ENCODE data around the gene CCL19. TPM values are rescaled to one million over a fixed set of nuclear protein-coding genes. Genes with fewer than 3 reads are reported as not detected.
A peak's percentile ranks its signal among the peaks of the same experiment; 100 is the strongest.

Gene CCL19
- total RNA-seq, 2 experiments from 2014 or later = not detected

GRCh38 chr9:34714007-34714406 lies 22.9 kb upstream of the CCL19 start:
- no peak for DNase-seq
- no peaks in the 10 kb centered on the region for H3K36me3 Mint-ChIP-seq

DNA sequence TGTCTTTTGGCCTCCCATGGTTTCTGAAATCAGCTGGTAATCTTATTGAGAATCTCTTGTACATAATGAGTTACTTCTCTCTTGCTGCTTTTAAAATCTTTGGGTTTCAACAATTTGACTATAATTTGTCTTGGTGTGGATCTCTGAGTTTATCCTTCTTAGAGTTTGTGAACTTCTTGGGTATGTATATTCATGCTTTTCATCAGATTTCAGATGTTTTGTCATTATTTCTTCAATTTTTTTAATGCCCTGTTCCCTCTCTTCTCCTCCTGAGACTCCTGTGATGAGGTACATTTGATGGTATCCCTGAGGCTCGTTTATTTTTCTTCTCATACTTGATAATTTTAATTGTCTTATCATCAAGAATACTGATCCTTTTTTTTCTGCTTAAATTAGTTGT lies 21.1 kb upstream of the CCL19 start:
- CTCF ChIA-PET = no interaction called here
- H3K27ac Mint-ChIP-seq = no peak overlapping the region
- DNase-seq = no peak
- H3K4me1 Mint-ChIP-seq (ENCODE audit: low read depth) = no peaks in the 10 kb centered on the region
- no peaks in the 10 kb centered on the region for H3K36me3 Mint-ChIP-seq
- no peak overlapping the region for H3K4me3 Mint-ChIP-seq
- peaks cover 11% of the 10 kb centered on the region for H3K27me3 Mint-ChIP-seq
- intact Hi-C loops (cut with micrococcal nuclease) = no loop called here
- no peaks in the 10 kb centered on the region for H3K9me3 Mint-ChIP-seq
- POLR2A ChIA-PET = no interaction called here

More at GRCh38 chr9:34714007-34714406, 22.9 kb upstream of the CCL19 start:
- Mint-ChIP-seq H3K9me3 (no peaks in the 10 kb centered on the region), H3K4me1 (ENCODE audit: low read depth) (no peaks in the 10 kb centered on the region), H3K4me3 (no peak overlapping the region), H3K27me3 (peaks cover 11% of the 10 kb centered on the region), H3K27ac (no peak overlapping the region)
- intact Hi-C loops (cut with micrococcal nuclease) = no loop called here
- CTCF ChIA-PET = interaction anchor here (2.3 kb wide), 1 partner anchor 12 kb away, joined by 8 read pairs; no protein-coding TSS in a partner anchor
- POLR2A ChIA-PET = no interaction called here

- ChIA-PET POLR2A (interaction anchor here (0.7 kb wide), 1 partner anchor 17 kb away, joined by 3 read pairs; no protein-coding TSS in a partner anchor), CTCF (interaction anchor here (0.5 kb wide), 1 partner anchor 218 kb away, joined by 3 read pairs; no protein-coding TSS in a partner anchor)
- Mint-ChIP-seq H3K4me3 (no peak within 1 kb of the TSS), H3K27ac (no peak within 1 kb of the TSS), H3K4me1 (ENCODE audit: low read depth) (no peaks in the 10 kb centered on the region), H3K9me3 (no peaks in the 10 kb centered on the region), H3K27me3 (peaks cover 11% of the 10 kb centered on the region), H3K36me3 (no peaks in the 10 kb centered on the region)
- intact Hi-C loops (cut with micrococcal nuclease) = no loop called here
- DNase-seq = no peak
These were observed 18.9 kb upstream of the CCL19 start, which contains the start of gene CCL21 for GRCh38 chr9:34710023-34710422. TSS of gene CCL21 (minus strand) at chr9:34710136. CDS start at chr9:34710066, 70 bp downstream.

- POLR2A ChIA-PET = interaction anchor here (0.7 kb wide), 1 partner anchor 18 kb away, joined by 3 read pairs; no protein-coding TSS in a partner anchor
- no peak overlapping the region for H3K27ac Mint-ChIP-seq
- DNase-seq = no peak
- no peak overlapping the region for H3K4me3 Mint-ChIP-seq
- H3K27me3 Mint-ChIP-seq = peaks cover 5% of the 10 kb centered on the region
- H3K4me1 Mint-ChIP-seq (ENCODE audit: low read depth) = no peaks in the 10 kb centered on the region
- H3K9me3 Mint-ChIP-seq = no peaks in the 10 kb centered on the region
- intact Hi-C loops (cut with micrococcal nuclease) = no loop called here
- CTCF ChIA-PET = interaction anchor here (0.5 kb wide), 1 partner anchor 218 kb away, joined by 3 read pairs; no protein-coding TSS in a partner anchor
- no peaks in the 10 kb centered on the region for H3K36me3 Mint-ChIP-seq
These were observed 18.3 kb upstream of the CCL19 start for GRCh38 chr9:34709196-34709978.

GRCh38 chr9:34707130-34707529 lies 16.1 kb upstream of the CCL19 start:
- DNase-seq = no peak
- no peaks in the 10 kb centered on the region for H3K36me3 Mint-ChIP-seq
- POLR2A ChIA-PET = no interaction called here
- intact Hi-C loops (cut with micrococcal nuclease) = no loop called here
- no peaks in the 10 kb centered on the region for H3K4me1 Mint-ChIP-seq (ENCODE audit: low read depth)
- H3K27me3 Mint-ChIP-seq = no peaks in the 10 kb centered on the region
- CTCF ChIA-PET = no interaction called here
- H3K4me3 Mint-ChIP-seq = no peak overlapping the region
- H3K27ac Mint-ChIP-seq = no peak overlapping the region
- H3K9me3 Mint-ChIP-seq = no peaks in the 10 kb centered on the region

GRCh38 chr9:34701769-34702736 lies 11.0 kb upstream of the CCL19 start:
- intact Hi-C loops (cut with micrococcal nuclease) = loop anchor here (1.0 to 2.0 kb wide), 3 partner anchors 27 to 90 kb away; partner anchors contain the start of gene RPP25L
- CTCF ChIA-PET = interaction anchor here (0.5 to 4.1 kb wide), 59 partner anchors 9 to 774 kb away, joined by 3 to 49 read pairs (median 5); partner anchors contain the start of genes ARID3C, CCL19, CCL27 and DCTN3

GRCh38 chr9:34701023-34701768 lies 10.1 kb upstream of the CCL19 start:
- POLR2A ChIA-PET = no interaction called here
- Mint-ChIP-seq H3K9me3 (no peaks in the 10 kb centered on the region), H3K27me3 (peaks cover 2% of the 10 kb centered on the region), H3K4me1 (ENCODE audit: low read depth) (peaks cover 2% of the 10 kb centered on the region), H3K27ac (no peak overlapping the region), H3K4me3 (peak overlapping the region; percentile 48), H3K36me3 (no peaks in the 10 kb centered on the region)
- CTCF ChIA-PET = interaction anchor here (0.6 to 4.1 kb wide), 15 partner anchors 12 to 198 kb away, joined by 3 to 49 read pairs (median 5); partner anchors contain the start of genes CCL27, GALT and SIGMAR1
- intact Hi-C loops (cut with micrococcal nuclease) = no loop called here
- peak; percentile 84 for DNase-seq

More at GRCh38 chr9:34701769-34702736, 11.0 kb upstream of the CCL19 start:
- Mint-ChIP-seq H3K9me3 (no peaks in the 10 kb centered on the region), H3K27me3 (peaks cover 2% of the 10 kb centered on the region), H3K36me3 (no peaks in the 10 kb centered on the region), H3K4me3 (peak overlapping the region; percentile 77), H3K27ac (peak overlapping the region; percentile 38), H3K4me1 (ENCODE audit: low read depth) (peaks cover 2% of the 10 kb centered on the region)
- DNase-seq = peak; percentile 89
- POLR2A ChIA-PET = interaction anchor here (0.8 kb wide), 2 partner anchors 40 to 46 kb away, joined by 3 read pairs; partner anchors contain the start of gene CCL27

GRCh38 chr9:34694811-34695210 lies 3.7 kb upstream of the CCL19 start:
- H3K4me1 Mint-ChIP-seq (ENCODE audit: low read depth) = no peaks in the 10 kb centered on the region
- no peak overlapping the region for H3K4me3 Mint-ChIP-seq
- POLR2A ChIA-PET = no interaction called here
- H3K27ac Mint-ChIP-seq = no peak overlapping the region
- no peaks in the 10 kb centered on the region for H3K9me3 Mint-ChIP-seq
- CTCF ChIA-PET = interaction anchor here (1.0 kb wide), 1 partner anchor 61 kb away, joined by 5 read pairs; no protein-coding TSS in a partner anchor
- H3K27me3 Mint-ChIP-seq = no peaks in the 10 kb centered on the region
- no peaks in the 10 kb centered on the region for H3K36me3 Mint-ChIP-seq
- DNase-seq = no peak
- intact Hi-C loops (cut with micrococcal nuclease) = no loop called here

DNA sequence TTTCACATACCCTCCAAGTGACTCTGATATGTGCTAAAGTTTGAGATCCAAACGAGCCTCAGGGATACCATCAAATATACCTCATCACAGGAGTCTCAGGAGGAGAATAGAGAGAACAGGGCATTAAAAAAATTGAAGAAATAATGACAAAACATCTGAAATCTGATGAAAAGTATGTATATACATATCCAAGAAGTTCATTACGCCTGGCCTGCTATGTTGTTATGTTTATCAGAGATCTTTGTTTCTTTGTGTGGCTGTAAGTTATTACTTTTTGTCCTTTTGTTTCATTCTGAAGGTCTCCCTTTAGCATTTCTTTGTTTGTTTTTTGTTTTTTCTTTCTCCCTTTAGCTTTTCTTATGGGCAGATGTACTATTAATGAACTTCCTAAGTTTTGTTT lies 2.5 kb upstream of the CCL19 start:
- no peaks in the 10 kb centered on the region for H3K27me3 Mint-ChIP-seq
- ChIA-PET POLR2A (no interaction called here), CTCF (interaction anchor here (2.3 kb wide), 1 partner anchor 9 kb away, joined by 9 read pairs; no protein-coding TSS in a partner anchor)
- H3K9me3 Mint-ChIP-seq = no peaks in the 10 kb centered on the region
- DNase-seq = no peak
- intact Hi-C loops (cut with micrococcal nuclease) = no loop called here
- H3K27ac Mint-ChIP-seq = no peak overlapping the region
- H3K4me3 Mint-ChIP-seq = no peak overlapping the region
- H3K36me3 Mint-ChIP-seq = no peaks in the 10 kb centered on the region
- no peaks in the 10 kb centered on the region for H3K4me1 Mint-ChIP-seq (ENCODE audit: low read depth)

DNA sequence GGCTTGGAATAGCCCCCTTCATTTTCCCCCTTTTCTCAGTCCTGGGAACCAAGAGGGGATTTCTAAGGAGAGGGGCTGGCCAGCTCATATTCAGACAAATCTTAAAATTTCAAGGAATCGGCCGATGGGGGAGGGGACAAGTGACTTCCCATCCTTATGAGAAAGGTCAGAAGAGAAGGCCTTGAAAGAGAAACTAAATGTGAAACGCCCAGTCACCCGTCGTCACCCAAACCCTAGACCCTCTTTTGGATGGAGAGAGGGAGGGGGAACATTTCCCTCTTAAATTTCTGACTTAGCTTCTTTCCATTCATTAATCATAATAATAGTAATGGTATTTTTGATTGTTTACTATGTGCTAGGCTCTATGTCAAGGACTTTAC lies 850 bp upstream of the CCL19 start:
- POLR2A ChIA-PET = no interaction called here
- intact Hi-C loops (cut with micrococcal nuclease) = no loop called here
- no peaks in the 10 kb centered on the region for H3K4me1 Mint-ChIP-seq (ENCODE audit: low read depth)

GRCh38 chr9:34689512-34689911 lies 1.6 kb downstream of the CCL19 start:
- Mint-ChIP-seq H3K4me1 (ENCODE audit: low read depth) (peaks cover 4% of the 10 kb centered on the region), H3K36me3 (no peaks in the 10 kb centered on the region), H3K4me3 (no peak overlapping the region), H3K27me3 (no peaks in the 10 kb centered on the region), H3K27ac (no peak overlapping the region), H3K9me3 (no peaks in the 10 kb centered on the region)
- intact Hi-C loops (cut with micrococcal nuclease) = no loop called here
- CTCF ChIA-PET = interaction anchor here (1.7 kb wide), 1 partner anchor 12 kb away, joined by 8 read pairs; no protein-coding TSS in a partner anchor
- DNase-seq = no peak
- POLR2A ChIA-PET = no interaction called here

More for the DNA sequence above, 850 bp upstream of the CCL19 start:
- H3K4me3 Mint-ChIP-seq = no peak overlapping the region
- DNase-seq = no peak
- H3K36me3 Mint-ChIP-seq = no peaks in the 10 kb centered on the region
- no peak overlapping the region for H3K27ac Mint-ChIP-seq
- CTCF ChIA-PET = interaction anchor here (1.0 to 1.6 kb wide), 2 partner anchors 11 to 31 kb away, joined by 3 to 7 read pairs; no protein-coding TSS in a partner anchor
- no peaks in the 10 kb centered on the region for H3K27me3 Mint-ChIP-seq
- no peaks in the 10 kb centered on the region for H3K9me3 Mint-ChIP-seq

Data from activated CD4-positive, alpha-beta memory T cell treated with anti-CD3 and anti-CD28 coated beads for 36 hours (primary cell).